TTC549 (cell line): ENCODE results near the gene POLR2E.

Experiments
- FAIRE-seq: peaks from 2 replicates; lab custom pipeline; 2012; peaks lifted over from hg19 to GRCh38; lab: Jason Lieb, UNC

The POLR2E gene

DNA sequence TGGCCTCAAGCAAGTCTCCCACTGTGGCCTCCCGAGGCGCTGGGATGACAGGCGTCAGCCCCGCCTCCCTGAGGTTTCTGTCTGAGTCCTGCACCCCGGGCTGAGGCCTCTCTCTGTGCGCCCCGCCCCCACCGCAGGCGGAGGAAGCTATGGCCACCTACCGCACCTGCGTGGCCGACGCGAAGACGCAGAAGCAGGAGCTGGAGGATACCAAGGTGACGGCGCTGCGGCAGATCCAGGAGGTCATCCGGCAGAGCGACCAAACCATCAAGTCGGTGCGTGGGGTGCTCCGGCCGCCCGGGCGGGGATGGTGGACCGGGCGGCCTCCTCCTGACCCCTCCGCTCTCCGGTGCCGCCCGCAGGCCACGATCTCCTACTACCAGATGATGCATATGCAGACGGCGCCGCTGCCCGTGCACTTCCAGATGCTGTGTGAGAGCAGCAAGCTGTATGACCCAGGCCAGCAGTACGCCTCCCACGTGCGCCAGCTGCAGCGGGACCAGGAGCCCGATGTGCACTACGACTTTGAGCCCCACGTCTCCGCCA lies 15.5 kb downstream of the POLR2E start:
- FAIRE-seq: no peak

DNA sequence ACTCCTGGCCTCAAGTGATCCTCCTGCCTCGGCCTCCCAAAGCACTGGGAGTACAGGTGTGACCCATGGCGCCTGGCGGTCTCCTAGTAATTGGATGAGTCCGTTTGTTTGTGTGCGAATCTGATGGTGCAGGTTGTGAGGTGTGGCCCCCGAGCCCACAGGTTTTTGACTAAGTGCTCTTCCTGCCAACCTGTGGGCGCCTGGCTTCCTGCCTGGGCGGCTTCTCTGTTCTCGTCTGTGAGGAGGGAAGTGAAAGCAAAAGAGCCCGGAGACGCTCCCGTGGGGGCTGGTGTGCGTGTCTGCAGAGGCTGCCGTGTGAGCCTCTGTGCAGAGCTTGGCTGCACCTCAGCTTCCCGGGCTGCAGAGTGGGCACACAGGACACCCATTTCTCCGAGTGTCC lies 18.2 kb downstream of the POLR2E start:
- no peak for FAIRE-seq

DNA sequence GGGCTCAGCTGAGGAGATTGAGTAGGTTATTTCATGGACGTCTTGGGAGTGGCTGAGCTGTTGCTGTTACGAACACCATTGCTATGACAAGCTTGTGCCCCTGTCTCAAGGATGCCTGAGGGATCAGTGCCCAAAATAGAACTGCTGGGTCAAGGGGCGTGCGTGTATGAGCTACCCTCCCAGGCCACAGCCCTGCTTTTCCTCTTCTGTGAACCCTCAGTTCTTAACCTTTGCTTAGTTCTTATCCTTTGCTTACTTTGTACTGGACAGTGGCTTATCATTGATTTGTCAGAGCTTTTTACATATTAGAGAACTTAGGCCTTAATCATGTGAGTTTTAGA lies 19.2 kb downstream of the POLR2E start:
- no peak for FAIRE-seq

DNA sequence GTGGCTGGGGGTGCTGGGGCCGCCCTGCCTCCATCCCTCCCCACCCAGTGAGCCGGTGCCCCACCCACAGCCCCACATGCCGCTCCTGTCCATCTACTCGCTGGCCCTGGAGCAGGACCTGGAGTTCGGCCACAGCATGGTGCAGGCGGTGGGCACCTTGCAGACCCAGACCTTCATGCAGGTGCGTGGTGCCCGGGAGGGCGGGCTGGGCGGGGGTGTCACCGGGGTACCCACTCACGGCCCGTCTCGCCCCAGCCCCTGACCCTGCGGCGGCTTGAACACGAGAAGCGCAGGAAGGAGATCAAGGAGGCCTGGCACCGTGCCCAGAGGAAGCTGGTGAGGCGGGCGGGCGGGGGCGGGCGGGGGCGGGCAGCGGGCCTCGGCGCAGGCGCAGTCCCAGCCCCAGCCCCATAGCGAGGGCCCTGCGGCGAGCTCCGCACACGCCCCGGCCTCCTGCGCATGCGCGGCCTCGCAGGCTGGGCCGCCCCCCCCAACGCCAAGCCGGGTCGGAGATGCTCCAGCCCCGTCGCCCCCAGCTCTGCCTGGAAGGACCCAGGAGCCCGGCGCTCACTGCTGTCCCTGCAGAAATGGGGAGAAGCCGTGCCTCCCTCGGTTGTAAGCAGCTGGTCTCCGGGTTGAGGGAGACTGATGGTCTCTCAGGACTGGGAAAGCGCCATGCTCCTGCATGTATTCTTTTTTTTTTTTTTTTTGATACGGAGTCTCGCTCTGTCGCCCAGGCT lies 20.5 kb downstream of the POLR2E start:
- no peak for FAIRE-seq

DNA sequence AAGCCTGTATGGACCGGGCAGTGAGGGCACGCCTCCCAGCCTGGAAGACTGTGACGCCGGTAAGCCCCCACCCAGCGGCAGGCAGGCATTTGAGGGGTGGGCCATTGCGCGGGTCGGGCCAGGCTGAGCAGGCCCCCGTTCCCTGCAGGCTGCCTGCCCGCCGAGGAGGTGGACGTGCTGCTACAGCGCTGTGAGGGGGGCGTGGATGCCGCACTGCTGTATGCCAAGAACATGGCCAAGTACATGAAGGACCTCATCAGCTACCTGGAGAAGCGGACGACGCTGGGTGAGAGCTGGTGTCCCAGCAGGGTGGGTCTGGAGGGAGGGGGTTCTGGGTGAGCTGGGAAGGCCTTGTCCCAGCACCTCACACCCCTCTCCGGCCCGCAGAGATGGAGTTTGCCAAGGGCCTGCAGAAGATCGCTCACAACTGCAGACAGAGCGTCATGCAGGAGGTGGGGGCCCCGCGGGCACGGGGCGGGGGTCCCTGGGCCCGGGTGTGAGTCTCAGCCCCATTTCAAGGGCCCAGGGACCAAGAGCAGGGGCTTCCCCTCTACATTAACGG lies 21.1 kb downstream of the POLR2E start:
- no peak for FAIRE-seq

DNA sequence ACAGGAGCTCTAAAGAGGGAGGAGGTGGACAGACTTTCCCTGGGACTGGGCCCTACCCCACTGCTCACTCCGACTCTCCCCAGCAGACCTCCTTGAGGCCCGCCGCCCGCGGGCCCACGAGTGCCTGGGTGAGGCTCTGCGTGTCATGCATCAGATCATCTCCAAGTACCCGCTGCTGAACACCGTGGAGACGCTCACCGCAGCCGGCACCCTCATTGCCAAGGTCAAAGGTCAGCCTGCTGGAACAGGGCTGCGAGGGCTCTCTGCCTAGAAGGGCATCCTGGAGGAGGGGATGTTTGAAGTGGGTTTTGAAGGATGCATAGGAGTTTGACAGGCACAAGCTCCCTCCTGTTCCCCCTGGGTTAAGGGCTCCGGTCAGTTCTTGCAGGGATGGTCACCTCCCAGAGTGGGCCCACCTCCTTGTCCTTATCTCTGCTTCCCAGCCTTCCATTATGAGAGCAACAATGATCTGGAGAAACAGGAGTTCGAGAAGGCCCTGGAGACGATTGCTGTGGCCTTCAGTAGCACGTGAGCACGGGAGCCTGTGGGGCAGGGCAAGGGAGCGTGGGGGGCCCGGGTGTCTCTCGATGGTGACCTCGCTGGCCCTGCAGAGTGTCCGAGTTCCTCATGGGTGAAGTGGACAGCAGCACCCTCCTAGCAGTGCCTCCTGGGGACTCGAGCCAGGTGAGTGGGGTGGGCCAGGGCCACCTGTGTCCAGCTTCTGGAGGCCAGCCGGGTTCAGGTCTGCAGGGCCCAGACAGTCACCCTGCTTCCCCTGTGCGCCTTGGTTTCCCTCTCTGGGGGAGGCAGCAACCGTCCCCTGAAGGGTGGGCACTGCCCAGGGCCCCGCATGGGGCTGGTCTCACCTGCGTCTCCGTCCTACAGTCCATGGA lies 21.9 kb downstream of the POLR2E start:
- no peak for FAIRE-seq

DNA sequence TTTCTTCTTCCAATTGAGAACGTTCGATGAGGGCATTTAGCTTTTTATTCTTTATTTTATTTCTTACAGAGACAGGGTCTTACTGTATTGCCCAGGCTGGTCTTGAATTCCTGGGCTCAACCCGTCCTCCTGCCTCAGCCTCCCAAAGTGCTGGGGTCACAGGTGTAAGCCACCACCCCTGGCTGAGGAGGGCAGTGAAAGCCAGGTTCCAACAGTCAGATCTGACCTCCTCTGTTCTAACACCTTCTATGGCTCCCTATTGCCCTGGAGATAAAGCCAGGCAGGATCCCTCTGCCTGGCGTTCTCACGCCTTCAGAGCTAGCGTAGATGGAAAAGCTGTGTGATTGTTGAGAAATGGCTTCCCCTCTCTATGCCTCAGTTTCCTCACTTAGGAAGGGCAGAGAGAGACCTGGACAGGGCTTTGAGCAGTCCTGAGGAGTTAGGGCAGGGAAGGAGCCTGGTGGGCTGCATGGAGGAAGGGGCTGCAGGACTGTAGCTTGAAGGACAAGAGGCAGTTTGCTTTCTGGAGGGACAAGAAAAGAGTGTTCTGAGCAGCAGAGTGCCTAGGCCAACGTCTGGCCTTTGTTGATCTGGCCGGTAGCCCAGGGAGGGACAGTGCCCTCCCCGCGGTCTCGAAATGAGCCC lies 22.7 kb downstream of the POLR2E start:
- FAIRE-seq: no peak

DNA sequence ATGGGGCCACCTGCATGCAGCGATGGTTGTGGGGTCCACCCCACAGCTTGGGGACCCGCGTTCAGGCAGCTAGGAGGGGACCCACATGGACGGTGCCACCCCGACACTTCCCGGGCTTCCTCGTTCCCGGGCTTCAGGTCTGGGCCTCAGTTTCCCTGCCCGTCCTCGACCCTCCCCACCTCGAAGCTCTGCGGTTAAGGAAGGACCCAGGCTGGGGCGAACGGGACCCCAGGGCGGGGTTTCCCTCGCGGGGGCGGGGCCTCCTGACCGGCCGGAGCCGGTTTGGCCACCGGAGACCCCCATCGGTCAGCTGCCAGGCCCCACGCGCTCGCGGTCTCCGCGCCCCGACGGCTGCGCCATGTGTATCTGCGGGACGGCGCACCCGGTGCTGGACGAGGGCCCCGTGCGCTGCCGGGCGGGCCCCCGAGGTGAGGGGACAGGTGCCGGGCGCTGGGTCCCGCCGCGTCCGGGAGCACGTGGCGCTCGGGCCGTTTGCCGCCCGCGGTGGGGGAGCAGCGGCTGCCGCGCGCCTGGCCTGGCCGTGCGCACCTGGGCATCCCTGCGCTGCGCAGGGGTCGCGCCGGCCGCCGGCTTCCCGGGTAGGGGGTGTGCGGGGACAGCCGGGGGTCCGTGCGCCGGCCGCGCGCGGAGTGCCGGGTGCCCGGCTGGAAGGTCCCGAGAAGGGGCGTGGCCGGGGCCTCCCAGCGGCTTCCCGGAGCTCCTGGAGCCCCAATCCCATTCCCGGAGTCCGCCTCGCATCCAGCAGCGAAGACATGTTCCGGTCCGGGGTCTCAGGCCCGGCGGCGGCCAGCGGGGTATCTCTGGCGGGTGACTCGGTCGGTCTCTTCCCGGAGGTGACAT lies 24.0 kb downstream of the POLR2E start:
- no peak for FAIRE-seq

DNA sequence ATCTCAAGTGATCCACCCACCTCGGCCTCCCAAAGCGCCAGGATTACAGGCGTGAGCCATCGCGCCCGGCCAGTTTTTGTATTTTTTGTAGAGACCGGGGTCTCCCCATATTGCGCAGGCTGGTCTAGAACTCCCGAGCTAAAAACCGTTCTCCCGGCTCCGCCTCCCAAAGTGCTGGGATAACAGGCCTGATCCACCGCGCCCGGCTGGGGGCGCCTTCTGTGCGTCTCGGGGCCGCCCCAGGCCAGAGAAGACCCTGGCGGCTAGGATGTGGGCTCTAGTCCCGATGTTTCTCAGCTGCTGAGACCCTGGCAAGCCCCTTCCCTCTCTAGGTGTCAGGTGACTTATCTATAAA lies 24.6 kb downstream of the POLR2E start:
- FAIRE-seq: no peak

DNA sequence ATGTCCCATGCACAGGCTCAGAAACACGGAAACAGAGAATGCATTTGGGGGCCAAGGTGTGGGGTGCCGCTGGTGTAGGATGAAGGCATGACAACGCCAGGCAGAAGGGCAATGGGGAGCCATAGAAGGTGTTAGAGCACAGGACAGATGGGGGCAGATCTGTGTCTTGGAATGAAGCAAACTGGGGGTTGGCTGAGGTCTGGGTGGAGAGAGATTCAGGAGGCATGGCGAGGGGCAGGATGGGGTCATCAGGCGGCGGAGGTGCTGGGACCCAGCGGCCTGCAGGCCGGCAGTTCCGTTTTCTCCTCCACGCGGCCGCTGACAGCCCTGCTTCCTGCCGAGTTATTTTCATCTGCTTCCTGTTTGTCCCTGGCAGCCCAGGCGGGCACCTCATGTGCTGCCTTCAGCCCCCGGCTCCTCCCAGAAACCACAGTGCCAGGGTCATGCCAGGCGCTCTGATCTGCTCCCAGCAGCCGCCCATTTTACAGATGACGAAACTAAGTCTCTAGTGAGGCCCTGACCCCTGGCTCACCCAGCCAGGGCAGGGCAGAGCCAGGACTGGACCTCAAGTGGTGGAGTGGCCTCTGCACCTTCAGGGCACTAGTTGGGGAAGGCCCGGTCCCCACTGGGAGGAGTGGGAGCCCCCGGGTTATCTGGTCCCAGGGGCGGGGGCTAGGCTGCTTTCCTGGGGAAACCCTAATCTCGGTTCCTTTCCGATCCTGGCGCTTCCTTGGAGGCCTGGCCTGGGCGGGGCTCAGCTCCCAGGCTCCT lies 26.0 kb downstream of the POLR2E start:
- no peak for FAIRE-seq

DNA sequence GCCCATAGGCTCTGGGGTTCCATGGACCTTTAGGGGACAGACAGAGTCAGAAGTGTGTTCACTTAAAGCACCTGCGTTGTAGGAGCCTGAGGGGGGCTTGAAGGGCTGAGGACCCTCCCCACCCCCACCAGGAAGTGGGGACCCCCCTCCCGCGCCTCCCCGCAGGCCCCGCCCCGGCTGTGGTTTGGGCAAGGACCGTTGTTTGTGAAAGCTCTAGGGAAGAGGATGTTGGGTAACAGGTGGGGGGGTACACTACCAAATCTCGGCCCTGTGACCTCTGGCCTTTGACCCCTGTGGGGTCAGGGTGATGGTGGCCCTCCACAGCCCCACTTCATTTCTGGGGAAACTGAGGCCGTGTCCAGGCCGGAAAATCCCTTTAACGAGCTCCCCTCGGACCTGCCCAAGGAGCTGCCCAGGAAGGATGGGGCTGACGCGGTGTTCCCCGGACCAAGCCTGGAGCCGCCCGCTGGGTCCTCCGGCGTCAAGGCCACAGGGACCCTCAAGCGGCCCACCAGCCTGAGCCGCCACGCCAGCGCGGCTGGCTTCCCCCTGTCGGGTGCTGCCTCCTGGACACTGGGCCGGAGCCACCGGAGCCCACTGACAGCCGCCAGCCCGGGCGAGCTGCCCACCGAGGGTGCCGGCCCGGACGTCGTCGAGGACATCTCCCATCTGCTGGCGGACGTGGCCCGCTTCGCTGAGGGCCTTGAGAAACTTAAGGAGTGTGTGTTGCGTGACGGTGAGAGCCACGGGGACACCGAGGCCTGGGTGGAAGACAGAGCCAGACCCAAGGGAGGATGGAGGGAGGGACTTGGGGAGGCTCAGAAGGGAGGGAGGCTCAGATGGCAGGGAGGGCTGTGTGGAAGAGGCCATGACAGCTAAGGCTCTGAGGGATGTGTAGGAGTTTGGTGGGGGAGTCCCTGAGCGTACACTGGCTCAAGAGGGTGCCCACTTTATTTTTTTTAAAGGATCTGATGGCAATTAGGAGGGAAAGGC lies 26.9 kb downstream of the POLR2E start:
- no peak for FAIRE-seq

DNA sequence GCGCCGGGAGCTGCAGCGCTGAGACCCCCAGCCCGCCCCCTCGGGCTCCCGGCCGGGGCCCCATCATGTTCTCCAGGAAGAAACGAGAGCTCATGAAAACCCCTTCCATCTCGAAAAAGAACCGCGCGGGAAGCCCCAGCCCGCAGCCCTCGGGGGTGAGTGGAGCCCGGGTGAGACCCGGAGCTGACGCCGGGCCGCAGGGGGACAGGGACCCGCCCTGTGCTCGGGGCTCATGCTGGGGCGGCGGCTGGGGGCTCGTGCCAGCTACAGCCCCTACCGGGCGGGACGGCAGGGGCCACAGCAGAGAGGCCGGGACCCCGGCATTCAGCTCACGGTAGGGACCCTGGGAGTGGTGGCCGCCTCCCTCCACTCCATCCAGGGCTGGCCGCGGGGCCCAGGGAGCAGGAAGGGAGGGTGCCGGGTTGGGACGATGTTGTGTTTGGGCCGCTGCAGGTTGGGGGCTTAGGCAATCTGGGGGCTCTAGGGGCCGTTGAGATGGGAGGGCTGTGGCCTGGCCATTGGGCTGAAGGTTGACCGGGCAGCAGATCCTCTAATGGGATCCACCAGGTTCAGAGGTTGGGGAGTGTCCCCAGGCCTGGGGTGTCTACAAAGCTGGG lies 27.7 kb downstream of the POLR2E start:
- no peak for FAIRE-seq

DNA sequence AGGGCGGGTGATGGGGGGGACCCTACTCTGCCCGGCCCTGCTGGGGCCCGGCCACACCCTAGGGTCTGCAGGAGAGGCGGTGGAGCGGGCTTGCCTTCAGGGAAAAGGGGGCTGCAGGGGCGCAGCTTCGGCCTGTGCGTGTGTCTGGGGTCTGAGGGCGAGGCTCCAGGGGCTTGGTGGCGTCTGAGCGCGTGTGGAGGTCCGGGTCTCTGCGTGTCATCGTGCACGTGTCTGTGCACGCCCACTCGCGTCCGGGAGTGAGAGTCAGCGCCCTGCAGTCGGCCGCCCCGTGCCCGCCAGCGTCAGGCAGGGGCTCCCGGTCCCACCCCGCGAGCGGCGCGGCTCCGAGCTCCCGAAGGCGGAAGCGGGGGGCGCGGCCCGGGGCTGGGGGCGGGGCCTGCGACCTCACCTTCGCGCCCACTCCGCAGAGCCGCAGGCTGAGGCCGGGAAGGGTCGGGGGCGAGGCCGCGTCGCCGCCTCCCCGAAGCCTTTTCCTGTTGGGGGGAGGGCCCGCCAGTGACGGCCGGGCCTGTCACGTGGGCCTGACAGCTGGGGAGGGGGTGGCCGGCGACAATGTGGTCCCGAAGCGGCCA lies 28.3 kb downstream of the POLR2E start, which contains the start of gene ARHGAP45:
Gene ARHGAP45 (plus strand): TSS at position 420 of the 593 bp plus-strand sequence. CDS start 239 bp downstream, outside the sequence.
- no peak for FAIRE-seq

DNA sequence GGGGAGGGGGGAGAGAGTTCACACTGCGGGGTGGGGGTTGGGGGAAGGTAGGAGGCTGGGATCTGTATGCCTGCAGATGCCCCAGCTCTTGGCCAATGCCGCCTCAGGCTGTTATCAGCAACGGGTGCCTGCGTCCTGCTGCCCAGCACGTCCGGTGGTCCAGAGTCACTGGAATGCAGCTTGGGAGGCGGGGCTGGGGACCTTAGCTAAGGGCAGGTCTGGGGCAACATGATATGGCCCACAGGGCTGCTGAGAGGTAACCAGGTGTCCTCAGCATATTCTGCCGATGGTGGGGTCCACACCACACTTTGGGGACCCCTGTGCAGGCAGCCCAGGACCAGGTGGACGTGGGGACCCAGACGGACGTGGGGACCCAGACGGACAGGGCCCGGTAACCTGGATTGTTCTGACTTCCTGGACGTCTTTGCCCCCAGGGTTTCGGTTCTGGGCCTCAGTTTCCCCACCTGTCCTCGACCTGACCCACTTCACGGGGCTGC lies 28.9 kb downstream of the POLR2E start:
- no peak for FAIRE-seq

DNA sequence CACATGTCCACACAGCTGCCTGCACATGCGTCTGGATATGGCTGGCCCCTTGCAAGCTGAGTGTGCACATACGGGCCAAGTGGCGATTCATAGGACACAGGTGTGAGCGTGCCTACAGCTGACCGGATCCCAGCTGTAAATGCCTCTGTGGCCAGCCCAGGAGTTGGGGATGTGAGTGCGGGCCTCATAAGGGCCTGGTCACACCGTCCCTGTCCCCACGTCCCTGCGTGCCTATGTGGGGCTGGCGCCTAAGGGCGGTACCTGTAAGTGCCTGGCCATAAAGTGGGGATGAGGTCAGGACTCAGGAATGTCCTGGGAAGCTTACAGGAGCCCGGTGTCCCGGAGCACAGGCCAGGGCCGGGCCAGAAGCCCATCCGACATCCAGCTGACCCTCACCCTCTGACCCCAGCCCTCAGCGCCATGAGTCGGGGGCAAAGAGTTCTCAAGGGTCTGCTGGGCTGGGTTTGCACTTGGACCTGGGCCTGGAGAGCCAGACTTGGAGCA lies 29.5 kb downstream of the POLR2E start:
- no peak for FAIRE-seq

DNA sequence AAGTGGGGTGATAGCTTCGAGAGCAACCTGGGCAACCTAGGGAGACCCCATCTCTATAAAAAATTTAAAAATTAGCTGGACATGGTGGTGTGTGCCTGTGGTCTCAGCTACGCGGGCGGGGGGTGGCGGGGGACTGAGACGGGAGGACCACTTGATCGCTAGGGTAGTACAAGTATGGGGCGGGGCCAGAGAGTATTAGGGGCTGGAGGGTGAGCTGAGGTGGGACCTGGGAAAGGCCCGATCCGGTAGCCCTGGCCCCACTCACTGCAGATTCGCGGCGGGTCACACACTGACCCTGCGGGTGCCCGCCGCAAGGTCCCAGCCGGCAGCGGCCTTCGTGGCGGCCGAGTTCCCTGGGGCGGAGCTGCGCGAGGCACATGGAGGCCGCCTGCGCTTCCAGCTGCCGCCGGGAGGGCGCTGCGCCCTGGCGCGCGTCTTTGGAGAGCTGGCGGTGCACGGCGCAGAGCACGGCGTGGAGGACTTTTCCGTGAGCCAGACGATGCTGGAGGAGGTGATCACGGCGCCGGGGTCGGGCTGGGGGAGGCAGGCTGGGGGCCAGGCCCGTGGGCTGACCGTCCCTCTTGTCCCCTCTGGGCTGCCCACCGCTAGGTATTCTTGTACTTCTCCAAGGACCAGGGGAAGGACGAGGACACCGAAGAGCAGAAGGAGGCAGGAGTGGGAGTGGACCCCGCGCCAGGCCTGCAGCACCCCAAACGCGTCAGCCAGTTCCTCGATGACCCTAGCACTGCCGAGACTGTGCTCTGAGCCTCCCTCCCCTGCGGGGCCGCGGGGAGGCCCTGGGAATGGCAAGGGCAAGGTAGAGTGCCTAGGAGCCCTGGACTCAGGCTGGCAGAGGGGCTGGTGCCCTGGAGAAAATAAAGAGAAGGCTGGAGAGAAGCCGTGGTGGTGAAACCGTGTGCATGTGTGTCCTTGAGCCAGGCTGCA lies 30.2 kb downstream of the POLR2E start:
- no peak for FAIRE-seq
